Transverse colon (tissue), 4 donors: ENCODE results near the gene NUP37.

Source experiments
- CTCF ChIP-seq, 5 experiments: fragments of 200-600 bp in 3 of 5; fragments of 450-650 bp in 2 of 5; sonication (generic) in 3 of 5; IDR thresholded peaks; 1 replicate in 2 of 5; 2 replicates in 3 of 5; pipeline ENCODE4 v1.5.1; 2016 to 2017; ENCODE audit warnings: antibody characterized with exemption in 5 of 5, inconsistent platforms in 3 of 5, mild to moderate bottlenecking in 2 of 5, moderate library complexity in 1 of 5
- EP300 ChIP-seq: sonication (generic); formaldehyde crosslinking; IDR thresholded peaks from one replicate; pipeline ENCODE4 v1.6.1; 2017; ENCODE audit warnings: antibody characterized with exemption, low read depth
- POLR2AphosphoS5 ChIP-seq, 3 donors: sonication (generic); formaldehyde crosslinking; IDR thresholded peaks; one replicate each; pipeline ENCODE4 v1.6.1; 2016; ENCODE audit warnings: antibody characterized with exemption in 3 of 3

GRCh38 chr12:102118874-102119273 is 1.0 kb downstream of the NUP37 start:
- no peak for TF ChIP-seq CTCF (IDR thresholded peaks at IDR 0.05)
- TF ChIP-seq EP300: no peak
- TF ChIP-seq POLR2AphosphoS5 (IDR thresholded peaks at IDR 0.05): no peak
